Mesothelial cell of epicardium (in vitro differentiated cells): ENCODE data around the gene GBF1. TPM values are rescaled to one million over a fixed set of nuclear protein-coding genes. Genes with fewer than 3 reads are reported as not detected.

ENCODE experiments used
- DNase-seq, 2 experiments: peaks; one replicate each; pipeline ENCODE4 v3.0.0; 2021; ENCODE audit warnings: low spot score in 2 of 2; ENCODE audit not compliant: unreplicated experiment in 2 of 2
- H3K27ac Mint-ChIP-seq: 2 replicates; pipeline ENCODE4 v1.8.0; 2021; ENCODE audit warnings: mixed read lengths
- H3K27me3 Mint-ChIP-seq: 2 replicates; pipeline ENCODE4 v1.8.0; 2021; ENCODE audit warnings: low read depth, mixed read lengths
- H3K36me3 Mint-ChIP-seq: 2 replicates; pipeline ENCODE4 v1.8.0; 2021; ENCODE audit warnings: mixed read lengths
- H3K4me1 Mint-ChIP-seq: 2 replicates; pipeline ENCODE4 v1.8.0; 2021; ENCODE audit warnings: mixed read lengths
- H3K4me3 Mint-ChIP-seq: 2 replicates; pipeline ENCODE4 v1.8.0; 2021; ENCODE audit warnings: mild to moderate bottlenecking, moderate library complexity, mixed read lengths
- H3K9me3 Mint-ChIP-seq: 2 replicates; pipeline ENCODE4 v1.8.0; 2021; ENCODE audit warnings: mixed read lengths
- total RNA-seq: library from RNA; stranded (reverse); gene quantifications from 3 replicates; pipeline ENCODE4 v1.2.1, GENCODE V29; 2021
- TF ChIP-seq, protein P1 (sequence below): fragments of 200-600 bp; sonication (generic); IDR thresholded peaks from one replicate; pipeline ENCODE4 v1.5.0; 2021; ENCODE audit warnings: antibody characterized with exemption; ENCODE audit not compliant: unreplicated experiment

The GBF1 gene
- total RNA-seq, 1 donor from 2014 or later, result 51.1 TPM

DNA sequence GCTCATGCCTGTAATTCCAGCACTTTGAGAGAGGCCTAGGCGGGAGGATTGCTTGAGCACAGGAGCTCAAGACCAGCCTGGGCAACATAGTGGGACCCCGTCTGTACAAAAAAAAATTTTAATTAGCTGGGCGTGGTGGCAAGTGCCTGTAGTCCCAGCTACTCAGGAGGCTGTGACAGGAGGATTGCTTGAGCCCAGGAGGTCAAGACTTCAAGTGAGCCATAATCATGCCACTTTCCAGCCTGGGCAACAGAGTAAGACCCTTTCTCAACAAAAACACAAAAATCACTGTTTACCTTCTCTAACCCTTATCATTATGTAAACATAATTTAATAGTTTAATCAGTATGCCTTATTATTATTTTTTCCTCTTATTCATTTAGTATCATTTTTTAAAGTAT, 44.5 kb downstream of the GBF1 start:
- Mint-ChIP-seq H3K36me3 (peaks cover 4% of the 10 kb centered on the region), H3K27me3 (no peaks in the 10 kb centered on the region), H3K27ac (no peak overlapping the region), H3K9me3 (no peaks in the 10 kb centered on the region), H3K4me3 (no peak overlapping the region), H3K4me1 (peaks cover 7% of the 10 kb centered on the region)
- TF ChIP-seq, protein P1, sequence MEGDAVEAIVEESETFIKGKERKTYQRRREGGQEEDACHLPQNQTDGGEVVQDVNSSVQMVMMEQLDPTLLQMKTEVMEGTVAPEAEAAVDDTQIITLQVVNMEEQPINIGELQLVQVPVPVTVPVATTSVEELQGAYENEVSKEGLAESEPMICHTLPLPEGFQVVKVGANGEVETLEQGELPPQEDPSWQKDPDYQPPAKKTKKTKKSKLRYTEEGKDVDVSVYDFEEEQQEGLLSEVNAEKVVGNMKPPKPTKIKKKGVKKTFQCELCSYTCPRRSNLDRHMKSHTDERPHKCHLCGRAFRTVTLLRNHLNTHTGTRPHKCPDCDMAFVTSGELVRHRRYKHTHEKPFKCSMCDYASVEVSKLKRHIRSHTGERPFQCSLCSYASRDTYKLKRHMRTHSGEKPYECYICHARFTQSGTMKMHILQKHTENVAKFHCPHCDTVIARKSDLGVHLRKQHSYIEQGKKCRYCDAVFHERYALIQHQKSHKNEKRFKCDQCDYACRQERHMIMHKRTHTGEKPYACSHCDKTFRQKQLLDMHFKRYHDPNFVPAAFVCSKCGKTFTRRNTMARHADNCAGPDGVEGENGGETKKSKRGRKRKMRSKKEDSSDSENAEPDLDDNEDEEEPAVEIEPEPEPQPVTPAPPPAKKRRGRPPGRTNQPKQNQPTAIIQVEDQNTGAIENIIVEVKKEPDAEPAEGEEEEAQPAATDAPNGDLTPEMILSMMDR, result no peak
- DNase-seq, result no peak

DNA sequence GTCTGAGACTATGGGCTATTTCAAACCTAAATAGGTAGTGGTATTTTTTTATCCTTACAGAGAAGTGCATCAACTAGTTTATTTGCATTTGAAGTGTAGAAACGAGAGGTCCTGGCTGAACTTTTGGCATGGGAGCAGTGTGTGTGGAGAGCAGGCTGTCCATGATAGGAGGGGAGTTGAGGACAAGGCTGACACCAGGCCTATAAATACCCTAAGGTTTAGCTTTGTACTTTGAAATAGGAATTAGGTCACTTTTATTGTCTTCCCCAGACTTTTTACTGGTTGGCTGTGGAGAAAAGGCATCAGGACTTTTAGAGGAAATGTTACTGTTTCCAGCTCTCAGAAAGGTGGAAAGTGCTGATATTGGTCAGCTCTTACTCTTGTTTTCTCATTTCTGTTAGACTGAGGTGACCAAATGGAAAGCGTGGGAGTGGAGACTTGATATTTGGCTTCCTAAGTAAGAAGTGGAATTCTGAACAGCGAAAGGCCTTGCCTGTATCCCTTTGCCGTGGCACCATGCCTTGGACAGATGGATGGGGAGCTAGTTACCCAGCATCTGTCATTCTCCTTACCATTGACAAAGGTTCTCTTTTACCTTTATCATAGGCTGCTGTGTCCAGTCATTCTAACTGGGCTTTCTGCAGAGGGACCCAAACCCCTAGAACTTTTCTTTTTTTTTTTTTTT, 46.0 kb downstream of the GBF1 start:
- TF ChIP-seq, protein P1, result no peak
- no peak overlapping the region for H3K4me3 Mint-ChIP-seq
- H3K27me3 Mint-ChIP-seq, result no peaks in the 10 kb centered on the region
- H3K4me1 Mint-ChIP-seq, result peaks cover 1% of the 10 kb centered on the region
- no peak for DNase-seq
- H3K9me3 Mint-ChIP-seq, result no peaks in the 10 kb centered on the region
- no peak overlapping the region for H3K27ac Mint-ChIP-seq
- peaks cover 4% of the 10 kb centered on the region for H3K36me3 Mint-ChIP-seq

DNA sequence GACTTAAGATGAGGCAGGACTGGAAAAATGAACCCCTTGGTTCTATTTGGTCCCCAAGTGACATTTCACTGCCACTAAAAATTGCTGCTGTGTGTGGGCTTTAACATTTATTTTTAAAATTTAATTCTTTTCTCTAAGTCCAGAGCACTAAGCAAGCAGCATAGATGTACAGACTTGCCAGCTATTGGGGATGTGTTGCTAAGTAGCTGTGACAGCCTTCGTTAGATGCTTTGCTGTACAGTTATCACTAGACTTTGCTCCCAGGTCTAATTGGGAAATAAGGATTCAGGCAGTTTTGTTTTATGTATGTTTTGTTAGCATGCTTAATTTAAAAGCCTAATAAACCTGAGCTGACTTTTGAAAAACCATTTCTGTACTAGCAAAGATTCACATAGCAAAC, 51.8 kb downstream of the GBF1 start:
- Mint-ChIP-seq H3K27ac (no peak overlapping the region), H3K36me3 (peaks cover 7% of the 10 kb centered on the region), H3K9me3 (peaks cover 3% of the 10 kb centered on the region), H3K27me3 (no peaks in the 10 kb centered on the region), H3K4me1 (no peaks in the 10 kb centered on the region), H3K4me3 (no peak overlapping the region)
- TF ChIP-seq, protein P1, result no peak
- DNase-seq, result no peak

DNA sequence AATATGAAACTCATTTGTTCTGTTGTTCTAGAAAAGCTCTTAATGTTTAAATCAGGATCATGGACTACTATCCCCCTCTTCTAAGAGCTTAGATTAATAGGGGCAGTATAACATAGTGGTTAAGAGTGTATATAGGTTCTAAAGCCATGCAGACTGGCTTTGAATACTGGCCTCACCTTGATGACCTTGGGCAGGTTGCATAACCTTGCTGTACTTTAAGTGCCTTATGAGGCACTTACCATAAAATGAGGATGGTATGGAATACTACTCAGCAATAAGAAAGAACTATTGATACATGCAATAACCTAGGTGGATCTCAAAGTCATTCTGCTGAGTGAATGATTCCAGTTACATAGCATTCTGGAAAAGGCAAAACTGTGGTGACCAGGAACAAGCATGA, 53.6 kb downstream of the GBF1 start:
- no peaks in the 10 kb centered on the region for H3K4me1 Mint-ChIP-seq
- peaks cover 13% of the 10 kb centered on the region for H3K36me3 Mint-ChIP-seq
- H3K27me3 Mint-ChIP-seq, result no peaks in the 10 kb centered on the region
- TF ChIP-seq, protein P1, result no peak
- DNase-seq, result no peak
- H3K27ac Mint-ChIP-seq, result no peak overlapping the region
- peaks cover 8% of the 10 kb centered on the region for H3K9me3 Mint-ChIP-seq
- H3K4me3 Mint-ChIP-seq, result no peak overlapping the region

DNA sequence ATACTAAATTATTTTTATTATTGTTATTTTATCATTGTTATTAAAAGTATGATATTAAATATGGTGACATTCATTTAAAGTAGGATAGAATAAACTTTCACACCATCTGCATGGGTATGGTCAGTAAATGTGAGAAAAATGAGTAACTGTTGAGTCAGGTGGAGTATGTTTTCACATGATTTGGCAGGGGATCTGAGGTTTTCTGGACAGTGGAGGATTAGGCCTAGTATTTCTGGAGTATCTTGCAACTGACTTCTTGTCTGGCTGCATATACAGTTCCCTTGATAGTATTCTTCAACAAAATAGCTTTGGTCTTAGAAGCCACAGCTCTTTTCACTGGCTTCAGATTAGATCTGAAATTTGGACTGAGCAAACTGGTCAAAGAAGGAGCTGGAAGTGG, 54.5 kb downstream of the GBF1 start:
- H3K27ac Mint-ChIP-seq, result no peak overlapping the region
- no peaks in the 10 kb centered on the region for H3K4me1 Mint-ChIP-seq
- H3K36me3 Mint-ChIP-seq, result peaks cover 13% of the 10 kb centered on the region
- H3K27me3 Mint-ChIP-seq, result no peaks in the 10 kb centered on the region
- H3K9me3 Mint-ChIP-seq, result peaks cover 8% of the 10 kb centered on the region
- TF ChIP-seq, protein P1, result no peak
- H3K4me3 Mint-ChIP-seq, result no peak overlapping the region
- DNase-seq, result no peak
